ENCODE results near the gene TGFBR3L.
A peak's percentile ranks its signal among the peaks of the same experiment; 100 is the strongest.
"Not testable (repeated sequence)": the region's sequence is repeated elsewhere in the genome, so short reads cannot be mapped to it uniquely, and the experiment has no call there.

The TGFBR3L gene

DNA sequence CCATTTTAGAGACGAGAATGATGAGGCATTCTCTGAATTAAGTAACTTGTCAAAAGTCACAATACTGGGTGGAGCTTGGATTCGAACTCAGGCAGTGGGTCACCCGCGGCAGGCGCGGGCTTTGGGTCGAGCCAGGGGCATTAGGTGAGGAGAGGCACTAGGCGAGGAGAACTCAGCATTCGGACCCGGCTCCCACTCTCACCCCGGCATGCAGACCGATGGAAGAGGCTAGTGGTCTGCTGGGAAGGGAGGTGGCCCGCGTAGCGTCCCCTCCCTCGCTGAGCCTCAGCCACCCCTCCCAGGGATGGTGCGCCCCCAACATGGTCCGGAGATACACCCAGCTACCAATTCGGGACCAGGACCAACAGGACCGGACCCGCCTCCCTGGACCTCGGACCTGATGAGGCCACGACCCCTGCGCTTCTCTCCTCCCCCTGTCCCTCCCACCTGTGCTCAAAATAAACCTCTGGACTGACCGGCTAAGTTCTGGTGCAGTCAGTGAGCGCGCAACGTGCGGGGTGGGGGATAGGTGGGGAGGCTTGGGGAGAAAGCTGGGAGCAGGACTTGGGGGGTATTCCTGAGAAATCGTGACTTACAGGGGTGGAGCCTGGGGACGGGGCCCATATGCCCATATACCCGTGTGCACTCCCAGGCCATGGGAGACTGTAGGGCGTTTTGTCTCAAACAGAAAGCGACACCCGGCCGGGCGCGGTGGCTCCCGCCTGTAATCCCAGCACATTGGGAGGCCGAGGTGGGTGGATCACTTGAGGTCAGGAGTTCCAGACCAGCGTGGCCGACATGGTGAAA, 4.2 kb downstream of the TGFBR3L start:
- no peak for DNase-seq

DNA sequence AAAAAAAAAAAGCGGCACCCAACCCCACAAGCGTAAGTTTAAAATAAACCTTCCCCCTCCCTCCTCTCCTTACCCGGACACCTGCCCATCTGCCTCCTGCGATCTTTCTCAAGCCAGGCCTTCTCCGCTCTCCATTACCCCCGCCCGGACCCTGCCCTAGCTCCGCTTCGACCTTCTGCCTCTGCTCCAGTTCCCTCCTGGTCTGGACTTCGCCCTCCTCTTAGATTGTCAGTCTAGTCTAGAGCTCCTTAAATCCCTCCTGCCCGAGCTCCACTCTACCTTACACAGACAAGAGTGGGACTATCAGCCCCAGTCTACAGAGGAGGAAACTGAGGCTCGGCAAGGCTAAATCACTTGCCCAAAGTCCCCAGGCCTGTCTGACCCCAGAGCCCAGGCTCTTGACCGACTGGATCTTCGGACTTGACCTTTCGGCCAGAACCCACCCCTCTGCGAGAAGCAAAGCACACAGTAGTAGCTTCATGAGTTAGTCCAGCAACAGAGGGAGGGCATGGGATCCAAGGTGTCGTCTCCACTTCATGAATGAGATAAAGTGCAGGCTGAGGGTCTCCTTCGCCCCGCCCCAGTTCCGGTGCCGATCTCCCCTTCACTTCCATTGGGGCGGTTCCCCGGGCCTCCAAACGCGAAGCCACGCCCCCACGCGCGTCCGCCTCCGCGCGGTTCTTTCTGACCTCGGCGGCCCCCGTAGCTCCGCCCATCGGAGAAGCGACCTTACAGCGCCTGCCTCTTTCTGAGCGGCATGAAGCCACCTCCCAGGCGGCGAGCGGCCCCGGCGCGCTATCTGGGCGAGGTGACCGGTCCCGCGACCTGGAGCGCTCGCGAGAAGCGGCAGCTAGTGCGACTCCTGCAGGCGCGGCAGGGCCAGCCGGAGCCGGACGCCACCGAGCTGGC, 5.2 kb downstream of the TGFBR3L start, which contains the start of gene SNAPC2:
Gene SNAPC2, plus strand, starts transcription at position 729 of the 909 bp plus-strand sequence. Its CDS starts 29 bp downstream, at position 758.
- DNase-seq = peak; percentile 75

DNA sequence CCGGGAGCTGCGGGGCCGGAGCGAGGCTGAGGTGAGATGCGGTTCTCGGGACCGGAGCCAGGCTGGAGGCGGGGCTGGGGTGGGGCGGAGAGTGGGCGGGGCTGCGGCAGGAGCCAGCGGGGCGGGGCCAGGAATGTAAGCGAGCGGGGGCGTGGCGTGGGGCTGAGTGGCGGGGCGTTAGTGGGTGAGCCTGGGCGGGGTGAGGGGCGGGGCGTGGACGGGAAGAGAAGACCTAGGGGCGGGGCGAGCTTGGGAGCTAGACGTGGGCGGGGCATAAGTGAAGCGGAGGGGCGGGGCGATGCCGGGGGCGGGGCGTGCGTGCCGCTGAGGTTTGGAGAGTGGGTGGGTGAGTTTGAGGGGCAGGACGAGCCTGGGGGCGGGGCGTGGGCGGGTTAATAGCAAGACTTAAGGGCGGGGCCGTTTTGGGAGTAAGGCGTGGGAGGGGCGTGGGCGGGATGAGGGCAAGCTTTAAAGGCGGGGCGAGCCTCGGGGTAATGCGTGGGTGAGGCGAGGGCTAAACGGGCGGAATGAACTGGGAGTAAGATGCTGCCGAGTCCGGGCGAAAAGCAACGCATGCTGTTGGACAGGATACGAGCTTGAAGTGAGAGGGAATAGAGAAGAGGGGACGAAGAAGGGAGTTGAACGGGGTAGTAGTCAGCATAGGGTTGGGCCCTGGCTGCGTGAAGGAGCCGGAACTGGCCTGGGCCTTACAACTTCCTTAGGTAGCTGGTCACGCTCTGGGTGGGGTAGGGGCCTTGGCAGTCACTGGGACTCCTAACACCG, 6.1 kb downstream of the TGFBR3L start:
- peak; percentile 89 for DNase-seq

DNA sequence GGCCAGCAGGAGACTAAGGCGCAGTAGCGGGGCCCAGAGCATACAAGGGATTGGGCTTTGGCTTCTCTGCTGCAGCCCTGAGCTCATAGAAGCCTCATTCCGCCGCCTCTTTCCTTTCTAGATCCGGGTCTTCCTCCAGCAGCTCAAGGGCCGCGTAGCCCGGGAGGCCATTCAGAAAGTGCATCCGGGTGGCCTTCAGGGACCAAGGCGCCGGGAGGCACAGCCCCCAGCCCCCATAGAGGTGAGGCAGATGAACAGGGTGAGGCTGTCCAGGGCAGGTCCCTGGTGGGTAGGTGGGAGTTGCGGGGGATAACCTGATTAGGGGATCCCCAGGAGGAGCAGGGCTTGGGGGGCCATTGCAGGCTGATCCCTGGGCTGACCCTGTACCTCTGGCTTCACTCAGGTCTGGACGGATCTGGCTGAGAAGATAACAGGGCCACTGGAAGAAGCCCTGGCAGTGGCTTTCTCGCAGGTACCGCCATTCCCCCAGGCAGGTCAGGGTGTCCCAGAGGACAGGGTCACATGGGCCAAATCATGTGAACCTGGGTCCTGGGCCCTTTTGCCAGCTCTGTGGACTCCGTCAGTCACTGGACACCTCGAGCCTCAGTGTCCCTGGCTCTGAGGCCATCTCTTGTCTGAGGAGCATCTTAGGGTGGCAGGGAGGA, 6.8 kb downstream of the TGFBR3L start:
- no peak for DNase-seq

DNA sequence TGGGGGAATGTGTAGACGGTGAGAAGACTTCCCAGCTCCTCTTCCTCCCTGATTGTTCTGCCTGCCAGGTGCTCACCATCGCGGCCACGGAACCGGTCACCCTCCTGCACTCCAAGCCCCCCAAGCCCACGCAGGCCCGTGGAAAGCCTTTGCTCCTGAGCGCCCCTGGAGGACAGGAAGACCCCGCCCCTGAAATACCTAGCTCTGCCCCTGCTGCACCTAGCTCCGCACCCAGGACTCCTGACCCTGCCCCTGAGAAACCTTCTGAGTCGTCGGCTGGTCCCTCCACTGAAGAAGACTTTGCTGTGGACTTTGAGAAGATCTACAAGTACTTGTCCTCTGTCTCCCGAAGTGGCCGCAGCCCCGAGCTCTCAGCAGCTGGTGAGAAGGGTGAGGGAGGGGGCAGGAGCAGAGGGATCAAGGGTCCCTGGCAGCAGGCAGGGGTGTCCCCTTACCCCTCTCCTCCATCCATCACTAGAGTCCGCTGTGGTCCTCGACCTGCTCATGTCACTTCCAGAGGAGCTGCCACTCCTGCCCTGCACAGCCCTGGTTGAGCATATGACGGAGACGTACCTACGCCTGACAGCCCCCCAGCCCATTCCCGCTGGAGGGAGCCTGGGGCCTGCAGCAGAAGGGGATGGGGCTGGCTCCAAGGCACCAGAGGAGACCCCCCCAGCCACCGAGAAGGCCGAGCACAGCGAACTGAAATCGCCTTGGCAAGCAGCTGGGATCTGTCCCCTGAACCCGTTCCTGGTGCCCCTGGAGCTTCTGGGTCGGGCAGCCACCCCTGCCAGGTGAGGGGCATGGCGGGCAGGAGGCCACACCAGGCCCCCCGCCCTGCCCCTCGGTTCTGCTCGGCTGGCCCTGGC, 7.6 kb downstream of the TGFBR3L start:
- DNase-seq = no peak

DNA sequence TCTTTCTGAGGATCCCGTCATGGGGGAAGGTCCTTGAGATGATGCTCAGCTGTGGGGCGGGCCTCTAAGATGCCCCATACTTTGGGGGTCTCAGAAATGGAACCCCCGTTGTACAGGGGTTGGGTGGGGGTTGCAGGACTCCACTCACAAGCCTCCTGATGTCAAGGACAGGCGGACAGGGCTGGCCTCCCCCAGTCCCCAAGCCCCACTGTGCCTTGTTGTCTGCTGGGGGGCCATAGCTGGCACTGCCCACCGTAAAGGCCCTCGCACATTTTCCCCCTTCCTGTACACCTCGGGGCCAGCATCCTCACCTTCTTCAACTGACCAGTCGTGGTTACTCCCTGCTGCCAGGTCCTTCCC, 8.2 kb downstream of the TGFBR3L start:
- no peak for DNase-seq

DNA sequence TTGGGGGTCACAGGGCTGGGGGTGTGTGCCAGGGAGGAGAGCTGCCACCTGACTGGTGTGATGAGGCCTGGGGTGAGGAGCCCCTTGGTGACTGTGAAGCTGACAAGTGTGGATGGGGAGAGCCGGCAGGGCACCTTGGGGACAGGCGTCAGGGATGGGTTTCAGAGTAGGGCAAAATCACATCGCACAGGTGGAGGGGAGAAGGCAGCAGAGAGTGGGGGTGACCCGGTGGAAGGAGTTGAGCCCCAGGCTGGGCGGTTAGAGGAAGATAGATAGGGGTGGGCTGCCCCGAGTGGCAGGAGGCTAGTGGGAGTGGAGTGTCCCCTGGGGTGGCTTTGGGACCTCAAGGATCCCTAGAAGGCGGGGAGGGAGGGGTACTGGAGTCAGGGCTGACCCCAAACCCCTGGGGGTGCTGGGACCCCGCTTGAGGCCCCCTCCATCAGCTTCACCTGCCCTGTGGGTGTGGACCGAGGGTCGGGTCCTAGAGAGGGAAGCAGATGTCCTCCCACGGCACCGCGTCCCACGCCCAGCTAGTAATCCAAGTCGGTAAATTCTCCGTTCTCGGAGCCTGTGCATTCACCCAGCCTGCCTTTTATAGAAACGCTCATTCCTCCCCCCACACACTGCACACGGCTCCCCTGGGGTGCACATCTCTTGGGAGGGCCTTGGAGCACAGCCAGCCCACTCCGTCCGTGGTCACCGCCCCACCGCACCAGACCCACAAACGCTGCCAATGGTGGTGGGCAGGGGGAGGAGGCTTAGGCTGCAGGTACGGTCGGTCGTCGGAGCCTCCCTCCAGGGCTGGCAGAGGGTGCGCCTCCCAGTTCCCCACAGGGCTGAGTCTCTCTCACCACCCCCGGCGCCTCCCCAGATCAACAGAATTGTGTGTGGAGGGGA, 8.9 kb downstream of the TGFBR3L start:
- no peak for DNase-seq

DNA sequence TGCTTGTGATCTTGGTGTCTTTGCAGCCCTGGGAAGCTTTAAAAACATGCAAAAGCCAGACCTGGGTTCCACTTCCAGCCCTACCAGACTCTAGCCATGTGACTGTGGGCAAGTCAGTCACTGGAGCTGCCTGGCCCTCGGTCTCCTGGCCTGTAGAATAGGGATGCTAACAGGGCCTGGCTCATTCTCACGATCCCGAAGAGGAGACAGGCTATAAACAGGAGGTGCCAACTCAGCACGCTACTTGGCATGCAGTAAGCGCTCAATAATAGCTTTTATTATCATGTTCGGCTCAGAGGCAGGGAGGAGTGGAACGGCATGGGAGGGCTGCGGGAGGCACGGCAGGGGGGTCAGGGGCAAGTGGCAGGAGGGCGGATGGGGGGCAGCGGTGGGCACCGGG, 9.6 kb downstream of the TGFBR3L start:
- no peak for DNase-seq

DNA sequence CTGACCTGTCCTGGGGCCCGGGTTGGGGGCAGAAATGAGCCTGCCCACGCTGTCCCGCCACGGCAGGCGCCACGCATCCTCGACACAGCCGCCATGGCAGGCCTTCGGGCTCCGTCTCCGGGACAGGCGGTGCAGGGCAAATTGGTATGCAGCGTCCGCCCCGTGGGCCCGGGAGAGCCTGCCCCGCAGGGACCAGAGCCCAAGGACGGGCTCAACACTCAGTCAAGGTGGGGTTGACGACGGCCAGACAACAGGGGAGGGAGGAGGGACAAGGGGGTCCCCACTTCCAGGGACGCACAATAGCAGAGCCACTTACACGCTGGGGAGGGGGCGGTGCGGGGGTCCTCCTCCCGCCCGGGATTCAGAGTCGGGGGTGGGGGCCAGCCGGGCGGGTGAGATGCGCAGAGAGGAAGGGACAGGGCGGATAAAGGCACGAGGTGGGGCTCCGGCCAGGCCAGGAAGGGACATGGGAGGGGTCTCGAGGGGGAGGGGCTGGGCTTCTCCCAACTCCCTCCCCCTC, 10.1 kb downstream of the TGFBR3L start:
- DNase-seq = no peak

DNA sequence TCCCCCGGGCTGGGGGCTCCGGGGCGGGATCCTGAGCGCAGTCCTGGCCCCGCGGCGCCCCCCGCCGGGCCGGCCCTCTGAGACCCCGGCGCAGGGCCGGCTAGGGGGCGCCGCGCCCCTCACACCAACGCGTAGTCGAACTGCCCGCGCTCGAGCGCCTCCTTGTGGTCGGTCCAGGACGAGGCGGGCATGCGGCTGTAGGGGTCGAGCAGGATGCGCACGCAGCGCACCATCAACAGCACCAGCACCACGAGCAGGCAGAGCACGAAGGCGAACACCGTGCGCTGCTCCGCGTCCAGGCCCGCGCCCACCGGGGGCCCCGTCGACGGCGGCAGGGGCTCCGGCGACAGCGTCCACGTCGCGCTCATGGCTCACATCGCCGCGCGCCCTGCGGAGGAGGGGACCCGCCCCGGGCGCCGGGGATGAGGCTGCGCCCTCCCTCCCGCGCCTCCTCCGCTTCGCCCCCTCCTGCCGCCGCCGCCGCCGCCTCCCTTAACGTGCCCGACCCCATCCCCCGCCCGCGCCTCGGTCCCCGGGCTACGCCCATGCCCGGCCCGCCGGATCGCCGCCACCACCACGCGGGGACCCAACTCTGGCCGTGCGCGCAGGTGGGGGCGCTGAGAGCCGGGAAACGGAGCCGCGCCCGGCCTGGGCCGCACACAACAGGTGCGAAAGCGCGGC, 10.7 kb downstream of the TGFBR3L start:
- DNase-seq = peak; percentile 34

DNA sequence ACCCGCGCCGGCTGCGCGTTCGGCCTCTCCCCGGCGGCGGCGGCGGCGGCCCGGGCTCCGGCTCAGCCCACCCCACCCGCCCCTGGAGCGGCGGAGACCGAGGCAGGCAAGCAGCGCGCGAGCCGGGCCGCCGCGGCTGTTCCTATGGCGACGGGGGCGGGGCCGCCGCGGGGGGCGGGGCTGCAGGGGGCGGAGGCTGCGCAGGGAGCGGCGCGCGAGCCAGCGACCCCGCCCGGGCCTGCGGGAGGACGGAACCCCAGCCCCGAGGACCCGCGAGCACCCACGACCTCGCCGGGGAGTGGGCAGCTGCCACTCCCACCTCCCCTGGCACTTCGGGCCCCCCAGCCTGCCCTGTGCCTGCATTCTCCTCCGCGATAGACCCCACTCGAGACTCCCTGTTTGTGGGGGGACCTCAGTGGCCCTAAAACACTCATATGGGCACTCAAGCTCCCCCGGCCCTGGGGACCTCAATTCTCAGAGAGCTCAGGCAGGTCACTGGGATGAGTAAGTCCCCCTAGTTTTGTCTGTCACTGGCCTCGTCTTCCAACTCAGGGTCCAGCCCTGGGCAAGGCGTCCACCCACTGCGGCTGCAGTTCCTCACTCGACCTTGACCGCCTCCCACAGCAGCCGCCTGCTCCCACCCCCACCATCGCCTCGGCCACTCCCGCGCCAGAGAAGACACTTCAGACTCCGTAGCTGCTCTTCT, 11.5 kb downstream of the TGFBR3L start, which contains the start of gene CTXN1:
Gene CTXN1, minus strand, starts transcription at position 115 of the 706 bp plus-strand sequence. CDS start 597 bp downstream, outside the sequence.
- no peak for DNase-seq

DNA sequence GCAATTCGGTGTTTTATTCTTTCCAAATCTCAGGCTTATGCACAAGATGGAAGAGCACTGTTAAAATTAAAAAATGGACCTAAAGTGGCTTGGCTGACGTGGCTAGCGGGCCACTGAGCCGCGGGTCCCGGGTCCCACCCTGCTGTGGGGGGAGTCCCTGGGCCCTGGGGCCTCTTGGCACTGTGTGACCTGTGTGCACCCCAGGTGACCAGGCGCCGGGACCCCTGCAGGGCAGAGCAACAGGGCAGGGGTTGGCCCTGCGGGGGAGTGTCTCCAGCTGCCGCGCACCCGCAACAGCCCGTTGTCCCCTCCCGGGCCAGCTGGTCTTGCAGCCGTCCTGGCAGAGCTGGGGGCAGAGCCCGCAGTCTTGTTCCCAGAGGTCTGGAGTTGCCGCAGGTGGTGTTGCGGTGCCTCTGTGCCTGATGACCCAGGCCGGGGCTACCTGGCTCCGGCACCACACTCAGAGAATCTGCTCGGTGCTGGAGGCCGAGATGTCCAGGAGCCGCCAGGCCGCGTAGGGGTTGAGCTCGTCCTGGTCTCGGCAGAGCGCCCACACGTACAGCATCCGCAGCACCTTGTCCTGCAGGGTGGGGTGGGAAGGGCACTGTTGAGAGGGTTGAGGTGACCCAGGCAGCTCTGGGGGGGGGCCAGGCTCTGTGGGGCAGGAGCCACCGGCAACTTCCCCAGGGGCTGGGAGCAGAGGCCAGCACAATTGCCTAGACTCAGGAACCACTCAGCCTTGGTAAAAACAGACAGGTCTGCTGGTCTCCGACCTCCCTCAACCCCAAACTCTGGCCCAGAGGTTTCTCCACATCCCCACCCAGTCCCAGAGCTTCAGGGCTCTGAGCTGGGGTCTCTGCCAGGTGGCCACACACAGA, 12.3 kb downstream of the TGFBR3L start:
- no peak for DNase-seq

DNA sequence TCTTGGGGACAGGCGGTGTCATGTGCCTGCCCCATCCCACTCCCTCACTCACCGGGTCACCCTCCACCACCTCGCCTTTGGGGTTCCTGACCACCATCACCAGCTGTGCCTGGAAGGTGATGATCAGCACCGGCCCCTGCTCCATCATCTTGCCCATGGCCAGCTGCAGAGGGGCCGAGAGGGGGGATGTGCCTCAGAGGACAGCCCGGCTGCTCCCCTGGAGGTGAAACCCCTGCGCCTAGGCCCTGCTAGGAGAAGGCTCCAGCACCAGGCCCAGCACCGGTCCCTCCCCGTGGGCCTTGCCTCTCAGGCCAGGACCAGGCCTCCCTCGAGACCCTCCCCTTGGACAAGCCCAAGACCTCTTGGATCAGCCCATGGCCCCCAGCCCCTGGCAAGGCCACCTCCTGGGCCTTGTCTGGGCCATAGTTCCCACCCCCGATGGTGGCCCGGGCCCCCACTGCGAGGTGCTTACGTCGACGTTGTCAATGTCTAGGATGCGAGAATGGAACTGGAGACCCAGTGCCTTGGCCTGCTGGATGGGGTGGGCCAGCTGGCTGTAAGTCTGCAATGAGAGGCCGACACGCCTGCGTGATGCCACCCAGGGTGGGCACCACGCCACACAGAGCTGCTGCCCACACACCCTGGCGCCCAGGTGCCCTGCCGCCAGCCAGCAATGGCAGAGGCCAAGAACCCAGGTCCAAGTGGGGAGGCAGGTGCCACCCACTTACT, 13.1 kb downstream of the TGFBR3L start:
- no peak for DNase-seq

DNA sequence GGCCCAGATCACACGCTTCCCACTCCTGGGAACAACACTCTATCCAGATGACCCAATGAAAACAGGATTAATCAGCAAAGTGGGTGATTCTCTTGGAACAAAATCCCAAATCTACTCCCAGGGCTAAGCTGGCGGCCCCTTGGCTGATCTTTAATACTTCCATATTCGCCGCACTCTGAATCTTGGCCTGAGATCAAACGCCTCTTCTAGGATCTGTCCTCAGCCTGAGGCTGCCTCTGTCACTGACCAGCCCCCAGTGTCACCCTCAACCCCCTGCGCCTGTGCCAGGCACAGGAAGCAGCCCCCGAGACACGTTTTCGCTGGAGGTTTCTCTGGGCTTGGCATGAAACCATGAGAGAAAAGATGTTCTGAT, 13.7 kb downstream of the TGFBR3L start:
- no peak for DNase-seq

DNA sequence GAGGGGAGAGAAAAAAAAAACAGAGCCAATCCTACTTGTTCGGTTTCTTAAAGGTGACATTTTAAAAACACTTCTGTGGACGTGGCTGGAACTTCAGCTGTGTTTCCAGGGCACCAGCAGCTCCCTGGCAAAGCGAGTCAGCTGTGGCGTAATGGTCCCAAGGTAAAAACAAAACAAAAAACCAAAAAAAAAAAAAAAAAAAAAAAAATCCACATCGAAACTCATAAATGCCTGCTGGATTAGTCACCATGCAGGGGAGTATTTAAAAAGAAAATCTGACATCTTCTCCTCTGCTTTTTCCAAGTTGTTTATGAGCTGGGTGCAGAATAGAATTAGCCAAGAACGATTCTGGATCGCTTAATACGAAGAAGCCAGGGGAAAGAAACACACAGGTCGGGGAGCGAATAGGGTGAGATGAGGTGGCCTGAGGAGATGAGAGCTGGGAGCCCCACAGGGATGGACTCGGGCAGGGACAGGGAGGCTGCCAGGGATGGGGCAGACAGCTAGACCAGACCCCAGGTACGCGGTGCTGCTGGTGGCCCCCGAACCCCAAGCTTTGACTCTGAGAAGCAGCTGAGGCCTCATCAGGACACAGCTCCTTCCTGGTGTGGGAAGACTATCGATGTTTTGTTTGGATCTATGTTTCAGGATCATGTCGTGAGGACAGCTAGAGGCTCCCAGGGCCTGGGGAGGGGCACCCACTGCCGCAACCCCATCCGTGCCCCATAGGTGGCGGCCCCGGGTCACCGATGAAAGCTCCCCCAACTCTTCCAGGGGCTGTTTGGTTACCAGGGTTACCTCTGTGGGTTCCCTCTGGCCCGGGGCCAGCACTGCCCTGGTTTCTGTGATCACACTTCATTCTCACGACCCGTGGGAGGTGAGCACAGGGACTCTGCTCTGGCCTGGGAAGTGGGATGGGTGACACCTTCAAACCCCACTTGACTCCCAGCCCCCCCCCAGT, 14.4 kb downstream of the TGFBR3L start:
- DNase-seq = no peak

DNA sequence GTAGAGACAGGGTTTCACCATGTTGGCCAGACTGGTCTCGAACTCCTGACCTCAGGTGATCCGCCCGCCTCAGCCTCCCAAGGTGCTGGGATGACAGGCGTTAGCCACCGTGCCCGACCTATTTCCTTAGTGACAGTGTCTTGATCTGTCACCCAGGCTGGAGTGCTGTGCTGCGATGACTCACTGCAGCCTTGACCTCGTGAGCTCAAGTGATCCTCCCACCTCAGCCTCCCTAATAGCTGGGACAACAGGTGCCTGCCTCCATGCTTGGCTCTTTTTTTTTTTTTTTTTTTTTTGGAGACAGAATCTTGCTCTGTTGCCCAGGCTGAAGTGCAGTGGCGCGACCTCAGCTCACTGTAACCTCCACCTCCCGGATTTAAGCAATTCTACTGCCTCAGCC, 15.4 kb downstream of the TGFBR3L start:
- DNase-seq = not testable (repeated sequence)
